ENCODE results near the gene MRPS25. TPM values are rescaled to one million over a fixed set of nuclear protein-coding genes. Genes with fewer than 3 reads are reported as not detected.

The MRPS25 gene
- total RNA-seq, 4 donors from 2014 or later = 49.6 to 120 (median 94.2) TPM

DNA sequence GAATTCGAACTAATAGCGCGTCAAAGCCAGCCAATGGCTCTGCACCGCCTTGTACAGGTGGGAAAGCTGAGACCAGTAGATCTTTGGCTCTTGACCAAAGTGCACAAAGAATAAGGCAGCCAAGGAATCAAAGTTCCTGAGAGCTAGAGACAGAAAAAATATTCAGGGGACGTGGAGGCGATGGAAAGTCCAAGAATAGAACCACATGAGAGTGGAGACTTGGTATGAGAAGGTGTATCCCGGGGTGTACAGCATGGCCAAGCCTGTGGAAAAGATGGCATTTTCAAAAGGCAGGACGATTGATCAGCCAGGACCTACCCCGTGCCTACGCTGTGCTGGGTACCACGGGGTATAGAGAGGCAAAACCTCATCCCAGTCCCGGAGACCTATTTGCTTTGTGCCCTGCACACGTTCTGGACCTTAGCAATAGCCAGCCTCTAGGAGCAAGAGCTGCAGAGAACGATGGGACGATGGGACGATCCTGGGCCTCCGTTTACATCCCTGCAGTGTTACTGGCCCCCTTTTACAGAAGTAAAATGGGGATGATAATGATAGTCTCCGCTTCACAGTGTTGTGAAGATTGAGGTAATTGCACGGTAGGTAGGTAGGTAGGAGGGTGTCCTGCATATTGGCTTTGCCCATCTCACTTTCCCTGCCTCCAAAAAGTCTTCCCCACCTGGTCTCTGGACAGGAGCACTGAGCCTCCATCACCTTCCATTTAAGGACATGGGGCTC is 34.4 kb upstream of the MRPS25 start:
- TF ChIP-seq, protein P1, sequence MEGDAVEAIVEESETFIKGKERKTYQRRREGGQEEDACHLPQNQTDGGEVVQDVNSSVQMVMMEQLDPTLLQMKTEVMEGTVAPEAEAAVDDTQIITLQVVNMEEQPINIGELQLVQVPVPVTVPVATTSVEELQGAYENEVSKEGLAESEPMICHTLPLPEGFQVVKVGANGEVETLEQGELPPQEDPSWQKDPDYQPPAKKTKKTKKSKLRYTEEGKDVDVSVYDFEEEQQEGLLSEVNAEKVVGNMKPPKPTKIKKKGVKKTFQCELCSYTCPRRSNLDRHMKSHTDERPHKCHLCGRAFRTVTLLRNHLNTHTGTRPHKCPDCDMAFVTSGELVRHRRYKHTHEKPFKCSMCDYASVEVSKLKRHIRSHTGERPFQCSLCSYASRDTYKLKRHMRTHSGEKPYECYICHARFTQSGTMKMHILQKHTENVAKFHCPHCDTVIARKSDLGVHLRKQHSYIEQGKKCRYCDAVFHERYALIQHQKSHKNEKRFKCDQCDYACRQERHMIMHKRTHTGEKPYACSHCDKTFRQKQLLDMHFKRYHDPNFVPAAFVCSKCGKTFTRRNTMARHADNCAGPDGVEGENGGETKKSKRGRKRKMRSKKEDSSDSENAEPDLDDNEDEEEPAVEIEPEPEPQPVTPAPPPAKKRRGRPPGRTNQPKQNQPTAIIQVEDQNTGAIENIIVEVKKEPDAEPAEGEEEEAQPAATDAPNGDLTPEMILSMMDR (IDR thresholded peaks at IDR 0.05) = no peak
- no peak for TF ChIP-seq POLR2A (IDR thresholded peaks at IDR 0.05)
- Histone ChIP-seq H3K9me3 (no peaks in the 10 kb centered on the region), H3K27ac (peak overlapping the region; percentile 81 to 89 (median 84)), H3K4me3 (peak overlapping the region; percentile 65 to 84 (median 78)), H3K27me3 (no peaks in the 10 kb centered on the region), H3K36me3 (peaks cover 0 to 18% (median 0%) of the 10 kb centered on the region in 3 donors), H3K4me1 (peaks cover 0 to 20% (median 6%) of the 10 kb centered on the region in 4 donors)
- DNase-seq = no peak

DNA sequence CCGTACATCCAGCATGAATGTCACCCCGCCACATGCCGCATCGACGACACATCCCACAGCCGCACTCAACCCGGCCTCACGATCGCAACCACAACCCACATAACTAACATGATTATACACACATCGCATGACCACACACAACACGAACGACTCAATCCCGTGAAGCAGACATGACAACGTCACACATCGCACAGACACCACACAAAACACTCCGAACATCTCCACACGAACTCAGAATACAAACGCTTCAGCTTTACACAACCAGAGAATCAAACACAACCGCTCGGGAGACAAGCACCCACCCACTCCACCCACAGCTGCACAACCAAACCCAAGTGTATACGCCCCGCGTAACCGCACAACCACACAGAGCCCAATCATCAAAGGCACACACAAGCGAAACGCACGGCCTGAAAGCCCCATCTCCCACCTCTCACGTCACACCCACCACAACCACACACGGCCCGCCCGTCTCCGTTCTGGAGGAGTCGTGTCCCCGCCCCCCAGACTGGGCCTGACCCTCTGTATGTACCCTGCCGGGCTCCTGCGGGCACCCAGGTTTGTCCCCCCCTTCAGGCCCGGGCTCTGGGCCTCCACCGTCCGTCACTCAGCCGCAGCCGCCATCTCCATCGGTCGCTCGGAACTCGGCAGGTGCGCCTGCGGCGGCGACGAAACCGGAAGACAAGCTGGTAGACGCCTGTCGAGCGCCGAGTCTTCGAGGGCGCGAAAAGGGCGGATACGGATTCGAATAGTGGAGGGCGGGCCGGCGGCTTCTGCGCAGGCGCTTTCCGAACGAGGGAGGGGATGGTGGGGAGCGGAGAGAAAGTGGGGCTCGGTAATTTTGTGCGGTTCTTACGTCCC is 33.6 kb upstream of the MRPS25 start, which contains the start of gene RBSN:
TSS of gene RBSN (minus strand) at position 646 of the 861 bp plus-strand sequence. CDS start 3,028 bp downstream, outside the sequence.
- no peaks in the 10 kb centered on the region for H3K9me3 ChIP-seq
- peak within 1 kb of the TSS; percentile 65 to 84 (median 78) for H3K4me3 ChIP-seq
- no peaks in the 10 kb centered on the region for H3K27me3 ChIP-seq
- peaks cover 0 to 20% (median 6%) of the 10 kb centered on the region in 4 donors for H3K4me1 ChIP-seq
- H3K27ac ChIP-seq = peak within 1 kb of the TSS; percentile 81 to 89 (median 84)
- DNase-seq = peak; percentile 94 to 97 (median 95)
- TF ChIP-seq, protein P1 (IDR thresholded peaks at IDR 0.05) = no peak
- TF ChIP-seq POLR2A (IDR thresholded peaks at IDR 0.05) = peak; percentile 61 to 65
- peaks cover 0 to 24% (median 0%) of the 10 kb centered on the region in 3 donors for H3K36me3 ChIP-seq

DNA sequence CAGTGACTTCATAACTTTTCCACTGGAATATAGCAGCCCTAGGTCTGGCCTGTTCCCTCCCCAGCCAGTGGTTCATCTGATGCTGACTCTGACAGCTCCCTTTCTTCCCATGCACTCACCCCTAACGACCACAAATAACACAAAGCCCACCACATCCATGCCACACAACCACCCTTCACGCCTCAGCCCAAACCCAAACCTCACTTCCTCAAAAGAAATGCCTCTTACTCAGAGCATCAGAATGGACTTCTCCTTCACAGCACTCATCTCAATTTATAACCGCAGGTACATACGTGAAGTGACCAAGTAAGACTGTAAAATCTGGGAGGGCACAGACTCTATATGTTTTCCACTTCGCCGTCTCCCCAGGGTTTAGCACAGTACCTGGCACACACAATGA is 32.8 kb upstream of the MRPS25 start:
- peaks cover 0 to 29% (median 0%) of the 10 kb centered on the region in 3 donors for H3K36me3 ChIP-seq
- peak overlapping the region in 1 of 4 donors; percentile 4 for H3K27ac ChIP-seq
- no peaks in the 10 kb centered on the region for H3K9me3 ChIP-seq
- peaks cover 0 to 20% (median 6%) of the 10 kb centered on the region in 4 donors for H3K4me1 ChIP-seq
- no peaks in the 10 kb centered on the region for H3K27me3 ChIP-seq
- TF ChIP-seq, protein P1 (IDR thresholded peaks at IDR 0.05) = no peak
- TF ChIP-seq POLR2A (IDR thresholded peaks at IDR 0.05) = no peak
- peak overlapping the region; percentile 65 to 84 (median 78) for H3K4me3 ChIP-seq
- peak in 1 of 3 donors; percentile 28 for DNase-seq

DNA sequence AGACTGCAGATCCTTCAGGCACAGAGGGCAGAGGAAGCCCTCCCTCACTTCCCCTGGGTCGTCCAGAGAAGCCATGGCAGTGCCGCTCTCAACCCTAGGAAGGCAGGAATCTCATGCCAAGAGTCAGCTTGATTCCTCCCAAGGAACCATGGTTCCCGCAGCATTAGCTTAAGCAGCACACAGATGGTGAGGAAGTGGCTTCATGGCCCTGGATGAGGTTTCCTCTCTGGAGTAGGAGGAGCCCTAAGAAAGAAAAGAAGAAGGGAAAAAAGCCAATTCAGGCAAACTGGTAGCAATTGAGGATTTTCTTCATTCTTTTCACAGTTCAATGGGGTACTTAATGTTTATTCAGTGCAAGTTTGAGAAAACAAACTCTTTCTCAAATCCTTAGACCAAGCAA is 30.9 kb upstream of the MRPS25 start:
- Histone ChIP-seq H3K27me3 (no peaks in the 10 kb centered on the region), H3K36me3 (peaks cover 0 to 36% (median 0%) of the 10 kb centered on the region in 3 donors), H3K4me3 (no peak overlapping the region), H3K9me3 (no peaks in the 10 kb centered on the region), H3K4me1 (peaks cover 0 to 20% (median 6%) of the 10 kb centered on the region in 4 donors), H3K27ac (no peak overlapping the region)
- TF ChIP-seq POLR2A (IDR thresholded peaks at IDR 0.05) = no peak
- TF ChIP-seq, protein P1 (IDR thresholded peaks at IDR 0.05) = no peak
- DNase-seq = no peak

DNA sequence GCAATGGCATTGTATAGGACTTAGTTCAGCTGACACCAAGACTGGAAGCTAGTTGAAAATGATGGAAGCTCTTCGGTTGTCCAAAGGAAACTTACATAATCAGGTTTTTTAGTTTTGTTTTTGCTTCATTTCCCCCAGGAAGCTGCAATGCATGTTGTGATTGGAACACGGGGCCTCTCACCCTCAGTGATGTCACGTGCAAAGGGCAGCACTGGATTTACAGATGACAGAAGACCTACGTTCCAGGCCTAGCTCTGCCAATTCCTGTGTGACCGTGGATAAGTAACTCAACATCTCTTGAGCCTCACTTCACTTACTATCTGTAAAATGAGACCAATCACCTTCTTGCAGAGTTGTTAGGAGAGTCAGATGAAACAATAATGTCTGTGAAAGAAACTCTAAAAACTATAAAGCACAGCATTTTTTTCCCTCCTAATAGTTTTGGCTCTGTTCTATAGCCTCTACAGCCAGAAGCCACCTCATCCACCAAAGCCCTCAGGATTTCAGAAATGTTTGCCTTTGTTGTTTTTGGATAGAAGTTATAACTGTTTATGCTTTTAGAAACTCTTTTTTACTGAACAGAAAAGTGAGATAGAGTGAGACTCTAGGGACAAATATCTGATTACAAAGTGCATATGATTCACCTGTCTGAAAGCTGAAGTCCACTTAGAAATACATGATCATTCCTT is 29.2 kb upstream of the MRPS25 start:
- Histone ChIP-seq H3K36me3 (peaks cover 0 to 48% (median 0%) of the 10 kb centered on the region in 3 donors), H3K4me1 (peaks cover 0 to 11% (median 4%) of the 10 kb centered on the region in 4 donors), H3K9me3 (no peaks in the 10 kb centered on the region), H3K27me3 (no peaks in the 10 kb centered on the region), H3K4me3 (no peak overlapping the region), H3K27ac (no peak overlapping the region)
- no peak for TF ChIP-seq POLR2A (IDR thresholded peaks at IDR 0.05)
- TF ChIP-seq, protein P1 (IDR thresholded peaks at IDR 0.05) = no peak
- DNase-seq = no peak
